Measurements from ENCODE around the gene MYOG.

MYOG gene

GRCh38 chr1:203049576-203050180, 36.1 kb downstream of the MYOG start:
- Histone ChIP-seq H3K27me3 (ENCODE audit: low read depth, low read length) (no peaks in the 10 kb centered on the region), H3K4me3 (ENCODE audit: low read depth in 1 of 2, low read length in 2 of 2) (no peak overlapping the region), H3K27ac (ENCODE audit: low read length) (no peak overlapping the region), H3K36me3 (ENCODE audit: control insufficient read depth in 1 of 2, insufficient read depth in 2 of 2, low read length in 2 of 2) (no peaks in the 10 kb centered on the region), H3K9me3 (ENCODE audit: control insufficient read depth in 1 of 2, low read length in 2 of 2) (no peaks in the 10 kb centered on the region), H3K4me1 (ENCODE audit: control insufficient read depth in 1 of 2, insufficient read depth in 2 of 2, low read length in 2 of 2) (peaks cover 0 to 14% of the 10 kb centered on the region in 2 donors)

GRCh38 chr1:203049077-203049476, 36.7 kb downstream of the MYOG start:
- no peaks in the 10 kb centered on the region for H3K27me3 ChIP-seq (ENCODE audit: low read depth, low read length)
- H3K4me1 ChIP-seq (ENCODE audit: control insufficient read depth in 1 of 2, insufficient read depth in 2 of 2, low read length in 2 of 2) = peaks cover 0 to 14% of the 10 kb centered on the region in 2 donors
- no peaks in the 10 kb centered on the region for H3K9me3 ChIP-seq (ENCODE audit: control insufficient read depth in 1 of 2, low read length in 2 of 2)
- H3K27ac ChIP-seq (ENCODE audit: low read length) = no peak overlapping the region
- H3K36me3 ChIP-seq (ENCODE audit: control insufficient read depth in 1 of 2, insufficient read depth in 2 of 2, low read length in 2 of 2) = no peaks in the 10 kb centered on the region
- no peak overlapping the region for H3K4me3 ChIP-seq (ENCODE audit: low read depth in 1 of 2, low read length in 2 of 2)

- Histone ChIP-seq H3K4me3 (ENCODE audit: low read depth in 1 of 2, low read length in 2 of 2) (no peak overlapping the region), H3K36me3 (ENCODE audit: control insufficient read depth in 1 of 2, insufficient read depth in 2 of 2, low read length in 2 of 2) (no peaks in the 10 kb centered on the region), H3K9me3 (ENCODE audit: control insufficient read depth in 1 of 2, low read length in 2 of 2) (no peaks in the 10 kb centered on the region), H3K4me1 (ENCODE audit: control insufficient read depth in 1 of 2, insufficient read depth in 2 of 2, low read length in 2 of 2) (peaks cover 0 to 14% of the 10 kb centered on the region in 2 donors), H3K27ac (ENCODE audit: low read length) (no peak overlapping the region), H3K27me3 (ENCODE audit: low read depth, low read length) (no peaks in the 10 kb centered on the region)
Measured at GRCh38 chr1:203048555-203049051, 37.2 kb downstream of the MYOG start.

GRCh38 chr1:203048086-203048485, 37.7 kb downstream of the MYOG start:
- Histone ChIP-seq H3K27ac (ENCODE audit: low read length) (no peak overlapping the region), H3K4me3 (ENCODE audit: low read depth in 1 of 2, low read length in 2 of 2) (no peak overlapping the region), H3K27me3 (ENCODE audit: low read depth, low read length) (no peaks in the 10 kb centered on the region), H3K36me3 (ENCODE audit: control insufficient read depth in 1 of 2, insufficient read depth in 2 of 2, low read length in 2 of 2) (no peaks in the 10 kb centered on the region), H3K9me3 (ENCODE audit: control insufficient read depth in 1 of 2, low read length in 2 of 2) (no peaks in the 10 kb centered on the region), H3K4me1 (ENCODE audit: control insufficient read depth in 1 of 2, insufficient read depth in 2 of 2, low read length in 2 of 2) (peaks cover 0 to 14% of the 10 kb centered on the region in 2 donors)

GRCh38 chr1:203046984-203047630, 38.7 kb downstream of the MYOG start:
- Histone ChIP-seq H3K27me3 (ENCODE audit: low read depth, low read length) (no peaks in the 10 kb centered on the region), H3K4me3 (ENCODE audit: low read depth in 1 of 2, low read length in 2 of 2) (no peak overlapping the region), H3K9me3 (ENCODE audit: control insufficient read depth in 1 of 2, low read length in 2 of 2) (no peaks in the 10 kb centered on the region), H3K4me1 (ENCODE audit: control insufficient read depth in 1 of 2, insufficient read depth in 2 of 2, low read length in 2 of 2) (peaks cover 0 to 14% of the 10 kb centered on the region in 2 donors), H3K27ac (ENCODE audit: low read length) (no peak overlapping the region), H3K36me3 (ENCODE audit: control insufficient read depth in 1 of 2, insufficient read depth in 2 of 2, low read length in 2 of 2) (no peaks in the 10 kb centered on the region)

- Histone ChIP-seq H3K36me3 (ENCODE audit: control insufficient read depth in 1 of 2, insufficient read depth in 2 of 2, low read length in 2 of 2) (no peaks in the 10 kb centered on the region), H3K27ac (ENCODE audit: low read length) (no peak overlapping the region), H3K9me3 (ENCODE audit: control insufficient read depth in 1 of 2, low read length in 2 of 2) (no peaks in the 10 kb centered on the region)
Measured at GRCh38 chr1:203045821-203046594, 39.8 kb downstream of the MYOG start.

GRCh38 chr1:203045336-203045735, 40.5 kb downstream of the MYOG start:
- H3K36me3 ChIP-seq (ENCODE audit: control insufficient read depth in 1 of 2, insufficient read depth in 2 of 2, low read length in 2 of 2) = no peaks in the 10 kb centered on the region
- no peak overlapping the region for H3K27ac ChIP-seq (ENCODE audit: low read length)
- H3K4me3 ChIP-seq (ENCODE audit: low read depth in 1 of 2, low read length in 2 of 2) = no peak overlapping the region
- no peaks in the 10 kb centered on the region for H3K27me3 ChIP-seq (ENCODE audit: low read depth, low read length)
- no peaks in the 10 kb centered on the region for H3K9me3 ChIP-seq (ENCODE audit: control insufficient read depth in 1 of 2, low read length in 2 of 2)
- peaks cover 0 to 14% of the 10 kb centered on the region in 2 donors for H3K4me1 ChIP-seq (ENCODE audit: control insufficient read depth in 1 of 2, insufficient read depth in 2 of 2, low read length in 2 of 2)

More at GRCh38 chr1:203045821-203046594, 39.8 kb downstream of the MYOG start:
- Histone ChIP-seq H3K27me3 (ENCODE audit: low read depth, low read length) (no peaks in the 10 kb centered on the region), H3K4me1 (ENCODE audit: control insufficient read depth in 1 of 2, insufficient read depth in 2 of 2, low read length in 2 of 2) (peaks cover 0 to 14% of the 10 kb centered on the region in 2 donors), H3K4me3 (ENCODE audit: low read depth in 1 of 2, low read length in 2 of 2) (no peak overlapping the region)

- H3K36me3 ChIP-seq (ENCODE audit: control insufficient read depth in 1 of 2, insufficient read depth in 2 of 2, low read length in 2 of 2) = no peaks in the 10 kb centered on the region
Measured at GRCh38 chr1:203044546-203045250, 41.1 kb downstream of the MYOG start.

GRCh38 chr1:203043830-203044545, 41.8 kb downstream of the MYOG start:
- H3K4me1 ChIP-seq (ENCODE audit: control insufficient read depth in 1 of 2, insufficient read depth in 2 of 2, low read length in 2 of 2) = peaks cover 0 to 20% of the 10 kb centered on the region in 2 donors
- H3K27me3 ChIP-seq (ENCODE audit: low read depth, low read length) = peaks cover 3% of the 10 kb centered on the region
- H3K27ac ChIP-seq (ENCODE audit: low read length) = no peak overlapping the region
- no peaks in the 10 kb centered on the region for H3K36me3 ChIP-seq (ENCODE audit: control insufficient read depth in 1 of 2, insufficient read depth in 2 of 2, low read length in 2 of 2)
- H3K9me3 ChIP-seq (ENCODE audit: control insufficient read depth in 1 of 2, low read length in 2 of 2) = no peaks in the 10 kb centered on the region
- H3K4me3 ChIP-seq (ENCODE audit: low read depth in 1 of 2, low read length in 2 of 2) = no peak overlapping the region

More at GRCh38 chr1:203044546-203045250, 41.1 kb downstream of the MYOG start:
- Histone ChIP-seq H3K27me3 (ENCODE audit: low read depth, low read length) (peaks cover under 1% of the 10 kb centered on the region), H3K27ac (ENCODE audit: low read length) (no peak overlapping the region), H3K9me3 (ENCODE audit: control insufficient read depth in 1 of 2, low read length in 2 of 2) (no peaks in the 10 kb centered on the region), H3K4me3 (ENCODE audit: low read depth in 1 of 2, low read length in 2 of 2) (no peak overlapping the region), H3K4me1 (ENCODE audit: control insufficient read depth in 1 of 2, insufficient read depth in 2 of 2, low read length in 2 of 2) (peaks cover 0 to 14% of the 10 kb centered on the region in 2 donors)

- no peak overlapping the region for H3K27ac ChIP-seq (ENCODE audit: low read length)
- no peak overlapping the region for H3K4me3 ChIP-seq (ENCODE audit: low read depth in 1 of 2, low read length in 2 of 2)
- peaks cover 0 to 31% of the 10 kb centered on the region in 2 donors for H3K4me1 ChIP-seq (ENCODE audit: control insufficient read depth in 1 of 2, insufficient read depth in 2 of 2, low read length in 2 of 2)
- peaks cover 7% of the 10 kb centered on the region for H3K27me3 ChIP-seq (ENCODE audit: low read depth, low read length)
- no peaks in the 10 kb centered on the region for H3K36me3 ChIP-seq (ENCODE audit: control insufficient read depth in 1 of 2, insufficient read depth in 2 of 2, low read length in 2 of 2)
- H3K9me3 ChIP-seq (ENCODE audit: control insufficient read depth in 1 of 2, low read length in 2 of 2) = no peaks in the 10 kb centered on the region
Measured at GRCh38 chr1:203041351-203041932, 44.4 kb downstream of the MYOG start.

Data from muscle layer of duodenum (tissue), 2 donors.